GM19023 (cell line): ENCODE measurements around the gene SOAT2.
"Not testable (repeated sequence)": the region's sequence is repeated elsewhere in the genome, so short reads cannot be mapped to it uniquely, and the experiment has no call there.

Experiments
- ATAC-seq: cut with Tn5 transposase; IDR thresholded peaks from one replicate; pipeline ENCODE4 v1.9.1; 2021; ENCODE audit warnings: mild to moderate bottlenecking, moderate library complexity; ENCODE audit not compliant: unreplicated experiment

The SOAT2 gene

GRCh38 chr12:53079226-53080117 is 23.8 kb upstream of the SOAT2 start, which contains the start of gene SPRYD3:
TSS of gene SPRYD3 (minus strand) at chr12:53079390. CDS start at chr12:53079333, 57 bp downstream.
- peak; percentile 98 for ATAC-seq

- no peak for ATAC-seq
Observed at GRCh38 chr12:53082637-53083175, 20.6 kb upstream of the SOAT2 start.

GRCh38 chr12:53086361-53086760 is 16.9 kb upstream of the SOAT2 start:
- ATAC-seq: no peak

GRCh38 chr12:53090105-53090504 is 13.2 kb upstream of the SOAT2 start:
- no peak for ATAC-seq

DNA sequence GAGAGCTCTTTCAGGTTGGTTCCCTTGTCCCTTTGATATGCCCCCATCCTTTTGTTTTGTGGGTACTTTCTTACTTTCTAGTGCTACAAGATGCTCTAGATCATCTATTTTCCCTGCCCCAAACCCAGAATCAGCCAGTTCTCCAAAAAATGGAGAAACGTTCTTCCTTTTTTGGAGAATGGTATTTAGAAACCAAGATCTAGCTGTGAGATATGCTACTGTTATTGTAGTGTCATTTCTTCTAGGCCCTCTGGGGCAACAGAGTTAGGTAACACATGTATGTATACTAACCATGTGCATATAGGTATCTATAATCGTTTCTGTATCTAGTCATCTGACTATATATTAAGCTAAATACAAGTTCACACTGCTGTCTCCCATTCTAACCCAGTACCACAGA is 12.7 kb upstream of the SOAT2 start:
- ATAC-seq: no peak

GRCh38 chr12:53091756-53092155 is 11.5 kb upstream of the SOAT2 start:
- no peak for ATAC-seq

DNA sequence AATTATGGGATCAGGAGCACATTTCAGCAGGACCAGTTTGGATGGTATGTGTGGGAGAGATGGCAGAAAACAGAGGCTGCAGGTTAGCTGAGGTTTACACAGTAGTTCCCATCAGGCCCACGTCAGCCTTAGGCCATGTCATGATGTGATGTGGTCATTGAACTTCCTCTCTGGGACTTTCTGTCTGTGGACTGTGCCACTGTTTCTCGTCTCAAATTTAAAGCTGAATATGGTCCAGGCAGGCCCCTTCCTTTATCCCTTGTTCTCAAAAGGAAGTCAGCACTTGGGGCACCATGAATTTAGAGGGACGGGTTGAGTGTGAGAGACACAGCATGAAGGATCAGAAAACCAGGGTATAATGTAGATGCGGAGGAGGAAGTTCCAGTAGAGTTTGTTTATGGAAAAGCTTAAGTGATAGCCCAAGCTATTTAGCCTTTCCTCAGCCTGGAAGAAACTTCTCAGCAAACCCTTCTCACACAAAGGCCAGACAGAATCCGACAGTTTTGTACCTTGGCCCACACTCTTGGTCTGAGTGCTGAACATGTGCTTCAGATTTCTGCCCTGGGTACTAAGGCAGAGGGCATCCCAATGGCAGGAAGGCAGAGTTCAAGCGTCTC is 9.4 kb upstream of the SOAT2 start:
- no peak for ATAC-seq

DNA sequence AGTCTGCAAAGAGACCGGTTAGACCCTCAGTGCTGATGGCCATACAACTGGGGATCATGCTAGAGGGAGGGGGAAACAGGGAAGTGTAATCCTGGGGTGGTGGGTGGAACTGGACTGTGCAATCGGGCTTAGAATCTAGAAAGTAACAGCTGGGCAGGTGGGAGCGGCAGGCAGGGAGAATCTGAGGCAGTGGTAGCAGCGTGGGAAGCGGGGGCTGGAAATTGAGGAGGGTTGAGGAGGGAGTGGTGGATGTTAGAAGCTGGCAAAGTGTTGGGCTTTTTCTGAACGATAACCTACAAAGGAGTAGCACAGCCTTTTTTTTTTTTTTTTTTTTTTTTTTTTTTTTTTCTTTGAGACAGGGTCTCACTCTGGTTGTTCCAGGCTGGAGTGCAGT is 8.9 kb upstream of the SOAT2 start:
- ATAC-seq: no peak

GRCh38 chr12:53094796-53095595 is 8.3 kb upstream of the SOAT2 start:
- ATAC-seq: not testable (repeated sequence)

DNA sequence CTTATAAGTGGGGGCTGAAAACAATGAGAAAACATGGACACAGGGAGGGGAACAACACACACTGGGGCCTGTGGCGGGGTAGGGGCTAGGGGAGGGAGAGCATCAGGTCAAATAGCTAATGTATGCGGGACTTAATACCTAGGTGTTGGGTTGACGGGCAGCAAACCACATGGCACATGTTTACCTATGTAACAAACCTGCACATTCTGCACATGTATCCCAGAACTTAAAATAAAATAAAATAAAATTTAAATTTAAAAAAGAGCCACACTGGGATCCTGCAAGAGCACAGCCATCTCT is 7.7 kb upstream of the SOAT2 start:
- not testable (repeated sequence) for ATAC-seq

DNA sequence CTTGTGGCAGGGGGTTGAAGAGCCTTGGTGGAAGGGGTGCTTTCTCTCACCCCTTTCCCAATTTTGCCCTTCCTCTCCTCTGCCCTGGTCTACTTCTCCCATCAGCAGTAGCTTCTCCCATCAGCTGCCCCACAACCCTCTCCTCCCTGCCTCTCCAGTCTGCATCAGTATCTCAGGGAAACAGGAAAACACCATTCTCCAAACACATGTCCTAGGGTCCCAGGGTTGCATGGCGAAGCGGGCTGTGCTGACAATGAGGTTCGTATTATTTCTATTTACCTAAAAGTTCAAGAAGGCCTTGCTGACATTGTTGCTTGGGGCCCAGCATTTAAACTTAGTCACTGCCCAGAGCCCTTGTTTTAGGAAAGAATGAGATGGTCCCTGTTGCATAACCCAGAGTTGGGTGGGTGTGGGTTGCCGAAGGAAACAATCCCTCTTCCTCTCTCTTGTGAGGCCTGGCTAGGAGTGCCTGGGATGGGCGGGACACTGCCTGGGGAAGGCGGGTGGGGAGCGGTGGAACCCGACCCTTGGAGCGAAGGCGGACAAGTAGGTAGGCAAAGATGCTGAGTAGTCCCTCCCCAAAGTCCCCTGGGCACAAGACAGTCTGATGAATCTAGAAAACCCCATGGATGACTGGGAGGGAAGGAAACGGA is 7.1 kb upstream of the SOAT2 start:
- no peak for ATAC-seq

GRCh38 chr12:53096759-53097158 is 6.5 kb upstream of the SOAT2 start:
- no peak for ATAC-seq

GRCh38 chr12:53097207-53097563 is 6.1 kb upstream of the SOAT2 start:
- ATAC-seq: no peak

DNA sequence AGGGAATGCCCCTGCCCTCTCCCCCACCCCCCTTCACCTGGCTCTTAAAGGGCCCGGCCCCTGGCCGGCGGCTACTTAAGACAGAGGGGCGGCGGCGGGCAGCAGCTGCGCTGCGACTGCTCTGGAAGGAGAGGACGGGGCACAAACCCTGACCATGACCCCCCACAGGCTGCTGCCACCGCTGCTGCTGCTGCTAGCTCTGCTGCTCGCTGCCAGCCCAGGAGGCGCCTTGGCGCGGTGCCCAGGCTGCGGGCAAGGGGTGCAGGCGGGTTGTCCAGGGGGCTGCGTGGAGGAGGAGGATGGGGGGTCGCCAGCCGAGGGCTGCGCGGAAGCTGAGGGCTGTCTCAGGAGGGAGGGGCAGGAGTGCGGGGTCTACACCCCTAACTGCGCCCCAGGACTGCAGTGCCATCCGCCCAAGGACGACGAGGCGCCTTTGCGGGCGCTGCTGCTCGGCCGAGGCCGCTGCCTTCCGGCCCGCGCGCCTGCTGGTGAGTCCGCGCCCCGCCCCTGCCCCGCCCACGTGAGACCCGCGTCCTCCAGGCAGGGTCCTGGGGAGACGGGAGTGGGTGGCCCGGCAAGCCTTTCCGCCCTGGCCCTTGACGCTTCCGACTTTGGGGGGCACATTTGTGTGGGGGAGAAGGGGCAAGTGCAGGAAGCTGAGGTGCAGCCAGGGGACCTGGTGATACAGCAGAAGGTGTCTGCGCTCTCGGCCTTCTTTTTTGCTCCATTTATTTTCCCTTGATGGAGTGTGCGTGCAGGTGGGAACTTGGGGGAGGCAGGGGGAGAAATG is 5.5 kb upstream of the SOAT2 start, which contains the start of gene IGFBP6:
TSS of gene IGFBP6 (plus strand) at position 104 of the 790 bp plus-strand sequence. CDS start at position 155, 51 bp downstream.
- peak; percentile 61 for ATAC-seq

- ATAC-seq: no peak
Observed at GRCh38 chr12:53098354-53098981, 4.8 kb upstream of the SOAT2 start.

DNA sequence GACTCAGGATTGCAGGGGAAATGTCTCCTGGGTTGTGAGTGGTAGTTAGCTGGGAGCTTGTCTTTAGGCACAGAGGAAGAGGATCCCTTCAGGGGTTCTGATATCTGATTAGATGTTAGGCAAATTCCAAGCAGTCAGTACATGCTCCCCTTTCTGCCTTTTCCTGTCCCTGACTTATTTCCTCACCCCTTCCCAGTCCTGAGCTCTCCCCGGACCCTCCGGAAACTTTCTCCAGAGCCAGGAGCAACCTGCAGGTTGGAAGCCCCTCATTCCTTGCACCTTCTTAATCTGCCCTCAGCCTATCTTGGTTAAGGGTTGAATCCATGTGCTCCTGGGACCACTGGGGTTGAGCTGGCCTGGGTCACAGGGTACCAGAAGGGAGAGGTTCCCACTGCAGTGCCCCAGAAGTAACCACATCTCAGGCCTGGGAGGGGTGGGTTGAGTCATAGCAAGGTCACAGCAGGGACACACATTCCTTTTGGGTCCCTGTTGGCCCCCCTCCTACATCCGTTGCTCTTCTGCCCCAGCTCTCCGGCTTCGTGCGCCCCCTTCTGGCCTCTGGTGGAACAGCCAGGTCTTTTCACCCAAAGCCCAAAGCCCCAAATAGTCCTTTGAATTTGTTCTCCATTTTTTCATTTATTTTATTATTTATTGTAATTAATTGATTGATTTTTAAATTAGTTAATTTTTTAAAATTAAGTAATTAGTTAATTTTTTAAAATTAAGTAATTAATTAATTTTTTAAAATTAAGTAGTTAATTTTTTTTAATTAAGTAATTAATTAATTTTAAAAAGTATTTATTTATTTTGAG is 4.0 kb upstream of the SOAT2 start:
- ATAC-seq: no peak

DNA sequence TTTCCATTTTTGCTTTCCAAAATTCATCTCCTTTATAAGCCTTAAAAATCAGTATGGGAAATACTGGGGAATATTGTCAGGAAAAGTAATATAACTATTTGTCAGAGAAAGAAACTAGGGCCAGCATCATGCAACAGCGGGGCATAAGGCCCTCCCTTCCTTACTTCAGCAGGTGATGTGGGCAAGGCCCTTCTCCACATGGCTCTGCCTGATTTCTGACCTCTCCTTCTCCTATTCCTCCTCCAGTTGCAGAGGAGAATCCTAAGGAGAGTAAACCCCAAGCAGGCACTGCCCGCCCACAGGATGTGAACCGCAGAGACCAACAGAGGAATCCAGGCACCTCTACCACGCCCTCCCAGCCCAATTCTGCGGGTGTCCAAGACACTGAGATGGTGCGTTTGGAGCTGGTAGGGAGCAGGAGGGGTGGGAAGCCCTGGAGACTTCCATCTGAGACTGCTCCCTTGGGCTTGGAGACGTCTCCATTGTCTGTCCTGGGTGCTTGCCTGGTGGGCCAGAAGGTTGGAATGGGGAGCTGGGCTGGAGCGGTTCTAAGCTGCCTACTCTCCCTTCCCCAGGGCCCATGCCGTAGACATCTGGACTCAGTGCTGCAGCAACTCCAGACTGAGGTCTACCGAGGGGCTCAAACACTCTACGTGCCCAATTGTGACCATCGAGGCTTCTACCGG is 2.7 kb upstream of the SOAT2 start:
- no peak for ATAC-seq

DNA sequence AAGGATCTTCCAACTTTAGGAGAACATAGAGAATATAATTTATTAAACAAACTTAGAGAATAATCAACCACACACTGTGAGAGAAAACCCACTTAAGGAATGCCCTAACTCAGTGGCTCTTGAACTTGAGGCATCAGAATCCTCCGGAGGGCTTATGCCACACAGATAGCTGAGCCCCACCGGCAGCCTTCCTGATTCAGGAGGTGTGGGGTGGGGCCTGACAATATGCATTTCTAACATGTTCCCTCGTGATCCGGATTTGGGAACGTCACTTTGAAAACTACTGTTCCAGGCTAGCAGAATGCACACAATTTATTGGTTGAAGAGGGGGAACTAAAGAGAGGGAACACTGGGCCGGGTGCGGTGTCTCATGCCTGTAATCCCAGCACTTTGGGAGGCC is 2.0 kb upstream of the SOAT2 start:
- ATAC-seq: no peak
